ENCODE results near the gene C3. TPM values are rescaled to one million over a fixed set of nuclear protein-coding genes. Genes with fewer than 3 reads are reported as not detected.

The C3 gene
- total and polyA plus RNA-seq, 2 of the 13 experiments (the other 11 are each of a cell fraction or from before 2014, with no cell fraction given) = 1,455 to 6,272 TPM

DNA sequence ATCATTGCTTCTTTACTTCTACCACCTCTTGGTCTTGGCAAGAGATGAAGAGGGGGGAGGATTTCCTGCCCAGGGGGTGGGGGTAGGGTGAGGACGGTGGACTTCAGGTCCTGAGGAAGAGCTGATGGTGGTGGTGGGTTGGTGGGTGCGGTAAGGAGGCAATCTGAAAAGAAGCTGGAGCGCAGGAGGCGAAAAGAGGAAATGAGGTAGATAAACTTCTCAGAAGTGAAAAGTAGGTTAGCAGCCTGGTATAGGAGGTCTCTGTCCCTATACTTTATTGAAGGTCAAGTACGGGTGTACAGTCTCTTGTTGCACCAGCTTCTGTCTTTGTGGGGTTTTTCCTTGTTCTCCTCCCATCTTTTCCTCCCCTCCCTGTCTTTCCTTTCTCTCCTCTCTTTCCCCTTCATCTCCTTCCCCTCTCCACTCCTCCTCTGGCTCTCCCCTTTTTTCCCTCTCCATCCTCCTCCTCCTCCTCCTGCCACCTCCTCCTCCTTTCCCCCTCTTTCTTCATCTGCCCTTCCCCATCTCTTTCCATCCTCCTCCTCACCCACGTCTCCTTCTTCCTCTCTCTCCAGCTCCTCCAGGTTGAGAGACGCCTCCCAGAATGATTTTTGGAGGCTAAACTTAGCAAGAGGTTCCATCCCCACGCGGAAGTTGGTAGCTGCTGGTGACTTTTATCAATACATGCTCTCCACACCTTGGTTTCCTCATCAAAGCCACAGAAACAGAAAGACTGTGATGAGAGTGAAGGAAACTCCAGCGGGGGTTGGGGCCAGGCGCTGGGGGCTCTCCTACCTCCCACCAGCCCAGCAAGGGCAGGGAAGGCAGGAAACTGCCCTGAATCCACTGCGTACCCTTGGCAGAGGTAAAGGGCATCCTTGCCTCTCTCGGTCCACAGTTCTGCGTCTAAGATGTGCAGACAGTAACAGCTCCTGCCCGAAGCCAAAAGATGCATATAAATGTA lies 65.8 kb downstream of the C3 start:
- no peak overlapping the region for H3K27ac ChIP-seq (ENCODE audit: extremely low read length, insufficient read depth, low read length)
- 19% methylated on average over 15 of the region's 15 CpGs for WGBS (ENCODE audit: low lambda C conversion rate)
- no peak overlapping the region for H3K9ac ChIP-seq (ENCODE audit: insufficient read depth, low read depth, low read length)
- DNase-seq (ENCODE audit: low spot score) = no peak
- H3K79me2 ChIP-seq (ENCODE audit: insufficient read depth, low read length) = no peaks in the 10 kb centered on the region
- H4K20me1 ChIP-seq (ENCODE audit: insufficient read depth, low read length) = no peaks in the 10 kb centered on the region
- FAIRE-seq = no peak
- no peaks in the 10 kb centered on the region for H3K36me3 ChIP-seq (replicated peaks in 1 of 2; ENCODE audit: control insufficient read depth in 1 of 2, insufficient read depth in 2 of 2, low read length in 2 of 2)
- no TSS peak for BruUV-seq (replicated peaks)
- ChIA-PET POLR2A (no interaction called here), CTCF (ENCODE audit: low intra/inter-chr PET ratio, low total read pairs) (no interaction called here)
- H3K4me2 ChIP-seq (ENCODE audit: low read depth, low read length) = no peak overlapping the region
- in situ Hi-C loops (cut with HindIII; ENCODE audit: extremely low pct_ligation_motif_present, low pct_unique_long_range_greater_than_20kb) (no loop called here), intact Hi-C loops (cut with micrococcal nuclease; ENCODE audit: unreplicated experiment) (no loop called here)
- no peak overlapping the region for H2AFZ ChIP-seq (ENCODE audit: low read length)
- H3K4me3 ChIP-seq (replicated peaks in 1 of 3; ENCODE audit: insufficient read depth in 1 of 3, low read depth in 2 of 3, low read length in 3 of 3) = no peak overlapping the region
- ATAC-seq = no peak
- peaks cover 3 to 34% of the 10 kb centered on the region in 2 experiments for H3K27me3 ChIP-seq (ENCODE audit: control insufficient read depth in 1 of 2, insufficient read depth in 2 of 2, low read length in 2 of 2)
- no peaks in the 10 kb centered on the region for H3K4me1 ChIP-seq (ENCODE audit: insufficient read depth, low read length)
- H3K9me3 ChIP-seq (ENCODE audit: low read length) = no peaks in the 10 kb centered on the region
- TF ChIP-seq ZNF672 (CRISPR knock-in tag; IDR thresholded peaks at IDR 0.05) = no peak
- no peak for TF ChIP-seq TBP (CRISPR knock-in tag; IDR thresholded peaks at IDR 0.05)
- no peak for TF ChIP-seq ZNF281 (CRISPR knock-in tag; IDR thresholded peaks at IDR 0.05; ENCODE audit: borderline replicate concordance)
- TF ChIP-seq JARID2 (CRISPR knock-in tag; IDR thresholded peaks at IDR 0.05; ENCODE audit: insufficient replicate concordance) = no peak
- no peak for TF ChIP-seq SP140L (CRISPR knock-in tag; IDR thresholded peaks at IDR 0.05; ENCODE audit: borderline replicate concordance)
- no peak for TF ChIP-seq ZNF678 (CRISPR knock-in tag; IDR thresholded peaks at IDR 0.05)
- no peak for TF ChIP-seq RXRA (CRISPR knock-in tag; IDR thresholded peaks at IDR 0.05)
- no peak for TF ChIP-seq SP4 (CRISPR knock-in tag; IDR thresholded peaks at IDR 0.05)
- no peak for TF ChIP-seq HMGA1 (CRISPR knock-in tag; conservative IDR thresholded peaks at IDR 0.05)
- TF ChIP-seq, protein P1, sequence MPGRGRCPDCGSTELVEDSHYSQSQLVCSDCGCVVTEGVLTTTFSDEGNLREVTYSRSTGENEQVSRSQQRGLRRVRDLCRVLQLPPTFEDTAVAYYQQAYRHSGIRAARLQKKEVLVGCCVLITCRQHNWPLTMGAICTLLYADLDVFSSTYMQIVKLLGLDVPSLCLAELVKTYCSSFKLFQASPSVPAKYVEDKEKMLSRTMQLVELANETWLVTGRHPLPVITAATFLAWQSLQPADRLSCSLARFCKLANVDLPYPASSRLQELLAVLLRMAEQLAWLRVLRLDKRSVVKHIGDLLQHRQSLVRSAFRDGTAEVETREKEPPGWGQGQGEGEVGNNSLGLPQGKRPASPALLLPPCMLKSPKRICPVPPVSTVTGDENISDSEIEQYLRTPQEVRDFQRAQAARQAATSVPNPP (CRISPR knock-in tag; IDR thresholded peaks at IDR 0.05) = no peak
- no peak for TF ChIP-seq MTERF4 (CRISPR knock-in tag; IDR thresholded peaks at IDR 0.05)
- TF ChIP-seq ZNF777 (CRISPR knock-in tag; IDR thresholded peaks at IDR 0.05) = no peak
- TF ChIP-seq, protein P2, sequence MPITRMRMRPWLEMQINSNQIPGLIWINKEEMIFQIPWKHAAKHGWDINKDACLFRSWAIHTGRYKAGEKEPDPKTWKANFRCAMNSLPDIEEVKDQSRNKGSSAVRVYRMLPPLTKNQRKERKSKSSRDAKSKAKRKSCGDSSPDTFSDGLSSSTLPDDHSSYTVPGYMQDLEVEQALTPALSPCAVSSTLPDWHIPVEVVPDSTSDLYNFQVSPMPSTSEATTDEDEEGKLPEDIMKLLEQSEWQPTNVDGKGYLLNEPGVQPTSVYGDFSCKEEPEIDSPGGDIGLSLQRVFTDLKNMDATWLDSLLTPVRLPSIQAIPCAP (CRISPR knock-in tag; IDR thresholded peaks at IDR 0.05; ENCODE audit: low read depth) = no peak
- TF ChIP-seq, protein P3, sequence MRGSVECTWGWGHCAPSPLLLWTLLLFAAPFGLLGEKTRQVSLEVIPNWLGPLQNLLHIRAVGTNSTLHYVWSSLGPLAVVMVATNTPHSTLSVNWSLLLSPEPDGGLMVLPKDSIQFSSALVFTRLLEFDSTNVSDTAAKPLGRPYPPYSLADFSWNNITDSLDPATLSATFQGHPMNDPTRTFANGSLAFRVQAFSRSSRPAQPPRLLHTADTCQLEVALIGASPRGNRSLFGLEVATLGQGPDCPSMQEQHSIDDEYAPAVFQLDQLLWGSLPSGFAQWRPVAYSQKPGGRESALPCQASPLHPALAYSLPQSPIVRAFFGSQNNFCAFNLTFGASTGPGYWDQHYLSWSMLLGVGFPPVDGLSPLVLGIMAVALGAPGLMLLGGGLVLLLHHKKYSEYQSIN (CRISPR knock-in tag; IDR thresholded peaks at IDR 0.05; ENCODE audit: borderline replicate concordance) = no peak
- TF ChIP-seq ZNF558 (CRISPR knock-in tag; IDR thresholded peaks at IDR 0.05; ENCODE audit: borderline replicate concordance) = no peak
- no peak for TF ChIP-seq ZNF652 (CRISPR knock-in tag; IDR thresholded peaks at IDR 0.05; ENCODE audit: borderline replicate concordance, low read depth)
- no peak for TF ChIP-seq ZNF720 (CRISPR knock-in tag; IDR thresholded peaks at IDR 0.05)
